Measurements from ENCODE around the gene KIF17.

DNA sequence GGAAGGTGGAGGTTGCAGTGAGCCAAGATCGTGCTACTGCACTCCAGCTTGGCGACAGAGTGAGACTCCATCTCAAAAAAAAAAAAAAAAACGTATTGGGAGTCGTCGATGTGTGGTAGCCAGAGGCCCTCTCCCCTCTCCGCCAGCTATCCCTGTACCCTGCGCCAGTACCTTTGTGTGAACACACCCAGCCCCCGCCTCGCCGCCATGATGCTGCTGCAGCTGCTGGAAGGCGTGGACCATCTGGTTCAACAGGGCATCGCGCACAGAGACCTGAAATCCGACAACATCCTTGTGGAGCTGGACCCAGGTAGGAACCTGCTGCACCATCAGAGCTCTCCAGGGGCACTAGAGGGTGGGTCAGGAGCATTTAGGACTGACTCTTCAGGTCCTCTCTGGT is 72.4 kb downstream of the KIF17 start:
- TF ChIP-seq POLR2AphosphoS5 (IDR thresholded peaks at IDR 0.05; ENCODE audit: low read depth, low read length) (no peak), TAF1 (IDR thresholded peaks at IDR 0.05; ENCODE audit: borderline replicate concordance, low read depth, low read length) (no peak), CHD2 (IDR thresholded peaks at IDR 0.05; ENCODE audit: low read length, partially characterized antibody) (no peak), FOXM1 (IDR thresholded peaks at IDR 0.05; ENCODE audit: low read depth) (no peak), CTCF (IDR thresholded peaks at IDR 0.05) (no peak), EP300 (IDR thresholded peaks at IDR 0.05; ENCODE audit: borderline replicate concordance in 1 of 2, low read depth in 1 of 2, low read length in 1 of 2) (no peak), MEF2A (IDR thresholded peaks at IDR 0.05; ENCODE audit: borderline replicate concordance, low read depth) (no peak), USF2 (IDR thresholded peaks at IDR 0.05; ENCODE audit: borderline replicate concordance, low read depth, low read length) (no peak), EZH2phosphoT487 (IDR thresholded peaks at IDR 0.05; ENCODE audit: borderline replicate concordance, low read depth) (no peak), RCOR1 (IDR thresholded peaks at IDR 0.05; ENCODE audit: low read length) (no peak), RFX5 (IDR thresholded peaks at IDR 0.05; ENCODE audit: low read length) (no peak), MXI1 (IDR thresholded peaks at IDR 0.05; ENCODE audit: low read depth, low read length) (no peak)
- TF ChIP-seq, protein P1, sequence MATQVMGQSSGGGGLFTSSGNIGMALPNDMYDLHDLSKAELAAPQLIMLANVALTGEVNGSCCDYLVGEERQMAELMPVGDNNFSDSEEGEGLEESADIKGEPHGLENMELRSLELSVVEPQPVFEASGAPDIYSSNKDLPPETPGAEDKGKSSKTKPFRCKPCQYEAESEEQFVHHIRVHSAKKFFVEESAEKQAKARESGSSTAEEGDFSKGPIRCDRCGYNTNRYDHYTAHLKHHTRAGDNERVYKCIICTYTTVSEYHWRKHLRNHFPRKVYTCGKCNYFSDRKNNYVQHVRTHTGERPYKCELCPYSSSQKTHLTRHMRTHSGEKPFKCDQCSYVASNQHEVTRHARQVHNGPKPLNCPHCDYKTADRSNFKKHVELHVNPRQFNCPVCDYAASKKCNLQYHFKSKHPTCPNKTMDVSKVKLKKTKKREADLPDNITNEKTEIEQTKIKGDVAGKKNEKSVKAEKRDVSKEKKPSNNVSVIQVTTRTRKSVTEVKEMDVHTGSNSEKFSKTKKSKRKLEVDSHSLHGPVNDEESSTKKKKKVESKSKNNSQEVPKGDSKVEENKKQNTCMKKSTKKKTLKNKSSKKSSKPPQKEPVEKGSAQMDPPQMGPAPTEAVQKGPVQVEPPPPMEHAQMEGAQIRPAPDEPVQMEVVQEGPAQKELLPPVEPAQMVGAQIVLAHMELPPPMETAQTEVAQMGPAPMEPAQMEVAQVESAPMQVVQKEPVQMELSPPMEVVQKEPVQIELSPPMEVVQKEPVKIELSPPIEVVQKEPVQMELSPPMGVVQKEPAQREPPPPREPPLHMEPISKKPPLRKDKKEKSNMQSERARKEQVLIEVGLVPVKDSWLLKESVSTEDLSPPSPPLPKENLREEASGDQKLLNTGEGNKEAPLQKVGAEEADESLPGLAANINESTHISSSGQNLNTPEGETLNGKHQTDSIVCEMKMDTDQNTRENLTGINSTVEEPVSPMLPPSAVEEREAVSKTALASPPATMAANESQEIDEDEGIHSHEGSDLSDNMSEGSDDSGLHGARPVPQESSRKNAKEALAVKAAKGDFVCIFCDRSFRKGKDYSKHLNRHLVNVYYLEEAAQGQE (IDR thresholded peaks at IDR 0.05; ENCODE audit: low read depth, low read length): no peak
- TF ChIP-seq, protein P2, sequence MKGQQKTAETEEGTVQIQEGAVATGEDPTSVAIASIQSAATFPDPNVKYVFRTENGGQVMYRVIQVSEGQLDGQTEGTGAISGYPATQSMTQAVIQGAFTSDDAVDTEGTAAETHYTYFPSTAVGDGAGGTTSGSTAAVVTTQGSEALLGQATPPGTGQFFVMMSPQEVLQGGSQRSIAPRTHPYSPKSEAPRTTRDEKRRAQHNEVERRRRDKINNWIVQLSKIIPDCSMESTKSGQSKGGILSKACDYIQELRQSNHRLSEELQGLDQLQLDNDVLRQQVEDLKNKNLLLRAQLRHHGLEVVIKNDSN (IDR thresholded peaks at IDR 0.05; ENCODE audit: borderline replicate concordance, low read depth): no peak

Measured in SK-N-SH (cell line).